GM12865 (cell line): Measurements from ENCODE around the gene BLM.

Experiments used
- DNase-seq: peaks from one replicate; pipeline ENCODE4 v3.0.0; 2010; ENCODE audit warnings: low read depth
- H3K4me3 ChIP-seq: 2 replicates; pipeline ENCODE4 v1.5.1; 2011; ENCODE audit warnings: mild to moderate bottlenecking, low read depth, low read length, control low read depth
- TF ChIP-seq, protein P1 (sequence below): IDR thresholded peaks from 2 replicates; pipeline ENCODE4 v1.5.1; 2011; ENCODE audit warnings: low read length, control low read depth, low read depth, inconsistent platforms; ENCODE audit not compliant: insufficient read depth; ENCODE audit errors: missing control alignments

BLM gene

DNA sequence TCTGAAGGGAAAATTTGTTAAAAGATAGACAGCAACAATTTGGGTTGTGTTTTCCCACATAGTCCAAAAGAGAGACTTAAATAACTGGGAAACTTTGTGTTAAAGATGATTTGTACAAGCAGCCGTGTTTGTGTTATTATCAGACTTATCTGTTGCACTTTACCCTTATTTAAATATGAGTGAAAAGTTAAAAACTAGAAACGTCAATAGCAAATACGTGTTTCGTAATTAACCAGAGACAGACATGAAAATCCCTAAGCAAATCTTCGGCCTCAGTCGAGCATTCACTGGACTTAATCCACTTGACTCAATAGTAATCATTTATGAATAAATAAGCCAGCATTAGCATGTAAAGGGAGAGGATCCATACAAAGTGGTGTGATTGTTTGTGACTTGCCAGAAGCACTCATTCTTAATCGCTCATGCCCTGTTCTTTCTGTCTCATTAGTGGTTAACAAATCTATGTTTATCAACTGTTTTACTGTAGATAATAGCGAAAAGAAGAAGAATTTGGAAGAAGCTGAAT is 34.2 kb downstream of the BLM start:
- TF ChIP-seq, protein P1, sequence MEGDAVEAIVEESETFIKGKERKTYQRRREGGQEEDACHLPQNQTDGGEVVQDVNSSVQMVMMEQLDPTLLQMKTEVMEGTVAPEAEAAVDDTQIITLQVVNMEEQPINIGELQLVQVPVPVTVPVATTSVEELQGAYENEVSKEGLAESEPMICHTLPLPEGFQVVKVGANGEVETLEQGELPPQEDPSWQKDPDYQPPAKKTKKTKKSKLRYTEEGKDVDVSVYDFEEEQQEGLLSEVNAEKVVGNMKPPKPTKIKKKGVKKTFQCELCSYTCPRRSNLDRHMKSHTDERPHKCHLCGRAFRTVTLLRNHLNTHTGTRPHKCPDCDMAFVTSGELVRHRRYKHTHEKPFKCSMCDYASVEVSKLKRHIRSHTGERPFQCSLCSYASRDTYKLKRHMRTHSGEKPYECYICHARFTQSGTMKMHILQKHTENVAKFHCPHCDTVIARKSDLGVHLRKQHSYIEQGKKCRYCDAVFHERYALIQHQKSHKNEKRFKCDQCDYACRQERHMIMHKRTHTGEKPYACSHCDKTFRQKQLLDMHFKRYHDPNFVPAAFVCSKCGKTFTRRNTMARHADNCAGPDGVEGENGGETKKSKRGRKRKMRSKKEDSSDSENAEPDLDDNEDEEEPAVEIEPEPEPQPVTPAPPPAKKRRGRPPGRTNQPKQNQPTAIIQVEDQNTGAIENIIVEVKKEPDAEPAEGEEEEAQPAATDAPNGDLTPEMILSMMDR = no peak
- H3K4me3 ChIP-seq = no peak overlapping the region
- no peak for DNase-seq

DNA sequence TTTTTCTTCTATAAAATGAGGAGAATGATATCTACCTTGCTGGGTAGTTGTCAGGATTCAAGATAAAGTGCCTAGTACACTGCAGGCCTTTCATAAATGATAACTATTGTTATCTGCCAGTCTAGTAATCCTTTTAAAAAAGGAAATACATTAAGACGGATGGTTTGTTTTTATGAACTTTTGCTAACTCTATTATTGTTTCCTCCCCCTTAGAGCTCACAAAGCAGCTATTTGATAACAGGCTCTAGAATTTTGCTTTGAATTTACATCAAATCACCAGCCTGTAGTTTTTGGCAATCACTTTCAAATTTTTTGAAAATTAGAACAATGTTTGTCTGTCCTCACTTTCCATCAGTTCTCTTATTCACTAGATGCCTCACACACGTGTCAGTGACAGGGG is 39.8 kb downstream of the BLM start:
- H3K4me3 ChIP-seq = no peak overlapping the region
- DNase-seq = no peak
- TF ChIP-seq, protein P1 = no peak

DNA sequence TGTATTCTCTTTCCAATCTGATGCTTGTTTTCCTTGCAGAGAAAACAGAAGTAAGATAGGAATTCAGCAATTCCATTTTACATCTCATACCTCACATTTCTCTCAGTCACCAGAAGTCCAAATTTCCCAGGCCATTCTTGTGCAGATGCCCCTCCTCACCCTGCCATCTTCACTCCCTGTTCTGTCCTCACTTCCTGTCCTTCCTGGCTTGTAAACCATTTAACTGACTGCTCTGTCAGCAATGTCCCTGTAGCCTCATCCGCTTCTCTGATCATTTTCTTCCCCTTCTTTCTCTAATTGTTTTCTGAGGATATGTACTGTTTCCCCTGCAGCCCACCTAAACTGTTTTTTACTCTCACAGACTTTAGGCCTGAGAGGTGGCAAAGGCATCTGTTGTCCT is 40.3 kb downstream of the BLM start:
- TF ChIP-seq, protein P1 = no peak
- no peak for DNase-seq
- H3K4me3 ChIP-seq = no peak overlapping the region

DNA sequence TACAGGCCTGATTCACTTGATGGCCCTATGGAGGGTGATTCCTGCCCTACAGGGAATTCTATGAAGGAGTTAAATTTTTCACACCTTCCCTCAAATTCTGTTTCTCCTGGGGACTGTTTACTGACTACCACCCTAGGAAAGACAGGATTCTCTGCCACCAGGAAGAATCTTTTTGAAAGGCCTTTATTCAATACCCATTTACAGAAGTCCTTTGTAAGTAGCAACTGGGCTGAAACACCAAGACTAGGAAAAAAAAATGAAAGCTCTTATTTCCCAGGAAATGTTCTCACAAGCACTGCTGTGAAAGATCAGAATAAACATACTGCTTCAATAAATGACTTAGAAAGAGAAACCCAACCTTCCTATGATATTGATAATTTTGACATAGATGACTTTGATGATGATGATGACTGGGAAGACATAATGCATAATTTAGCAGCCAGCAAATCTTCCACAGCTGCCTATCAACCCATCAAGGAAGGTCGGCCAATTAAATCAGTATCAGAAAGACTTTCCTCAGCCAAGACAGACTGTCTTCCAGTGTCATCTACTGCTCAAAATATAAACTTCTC is 43.6 kb downstream of the BLM start:
- TF ChIP-seq, protein P1 = no peak
- no peak overlapping the region for H3K4me3 ChIP-seq
- DNase-seq = no peak

DNA sequence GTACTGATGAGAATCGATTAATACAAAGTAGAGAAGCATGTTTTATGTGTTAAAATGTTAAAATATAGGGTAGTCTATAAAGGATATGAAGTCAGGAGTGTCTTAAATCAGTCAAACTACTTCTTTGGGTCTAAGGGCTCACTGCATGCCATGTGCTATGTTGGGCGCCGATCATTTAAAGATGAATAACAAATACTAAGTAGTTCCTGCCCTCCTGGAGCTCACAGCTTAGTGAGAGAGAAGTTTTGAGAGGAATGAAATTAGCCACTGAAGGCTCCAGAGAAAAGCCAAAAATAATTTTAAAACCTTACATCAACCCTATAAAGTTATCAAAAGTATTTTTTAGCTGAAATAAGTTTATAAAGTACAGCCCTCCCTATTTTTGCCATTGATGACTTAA is 44.5 kb downstream of the BLM start:
- TF ChIP-seq, protein P1 = no peak
- no peak for DNase-seq
- no peak overlapping the region for H3K4me3 ChIP-seq

DNA sequence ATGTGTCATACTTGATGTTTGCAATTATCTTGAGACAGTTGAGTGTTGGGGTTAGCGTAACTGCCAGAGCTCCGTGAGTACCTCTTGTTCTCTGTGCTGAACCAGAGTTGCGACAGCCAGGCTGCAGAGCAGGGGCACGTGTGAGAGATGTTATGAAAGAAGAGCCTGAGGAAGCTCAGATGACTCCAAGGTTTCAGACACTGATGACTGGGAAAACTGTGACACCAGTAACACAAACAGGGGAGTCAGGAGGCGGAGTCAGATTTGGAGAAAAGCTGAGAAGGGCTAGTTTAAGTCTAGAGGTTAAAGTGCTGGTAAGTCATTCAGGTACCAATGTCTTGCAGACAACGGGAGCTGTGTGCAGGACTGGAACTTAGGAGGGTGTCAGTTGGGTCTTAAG is 45.0 kb downstream of the BLM start:
- no peak for DNase-seq
- TF ChIP-seq, protein P1 = no peak
- no peak overlapping the region for H3K4me3 ChIP-seq
